Measurements from ENCODE around the gene EPHB2.

EPHB2 gene

DNA sequence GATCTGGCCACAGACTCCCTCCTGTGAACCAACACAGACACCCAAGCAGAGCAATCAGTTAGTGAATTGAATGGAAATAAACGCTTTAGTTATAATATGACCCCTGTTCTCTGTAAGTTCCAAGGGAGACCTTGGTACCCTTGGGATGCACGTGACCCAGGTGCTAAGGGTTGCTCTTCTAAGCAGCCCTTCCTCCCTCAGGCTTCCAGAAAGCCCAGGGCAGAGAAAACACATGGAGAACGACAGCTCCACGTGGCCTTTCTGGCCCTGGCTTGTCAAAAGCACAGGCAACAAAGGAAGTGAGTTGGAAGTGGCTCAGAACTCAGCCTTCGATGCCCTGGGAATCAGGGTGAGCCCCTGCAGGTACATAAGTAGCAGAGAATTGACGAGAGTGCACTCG lies 204.6 kb downstream of the EPHB2 start:
- H3K9me3 ChIP-seq (replicated peaks; ENCODE audit: insufficient read depth, low read length): no peaks in the 10 kb centered on the region
- H3K9me2 ChIP-seq (replicated peaks; ENCODE audit: insufficient read depth, low read length): no peaks in the 10 kb centered on the region
- H3K36me3 ChIP-seq (replicated peaks; ENCODE audit: insufficient read depth, low read length): no peaks in the 10 kb centered on the region
- H3K79me2 ChIP-seq (ENCODE audit: low read length): no peaks in the 10 kb centered on the region
- no peak overlapping the region for H2AFZ ChIP-seq (ENCODE audit: low read length)
- TF ChIP-seq, protein P1, sequence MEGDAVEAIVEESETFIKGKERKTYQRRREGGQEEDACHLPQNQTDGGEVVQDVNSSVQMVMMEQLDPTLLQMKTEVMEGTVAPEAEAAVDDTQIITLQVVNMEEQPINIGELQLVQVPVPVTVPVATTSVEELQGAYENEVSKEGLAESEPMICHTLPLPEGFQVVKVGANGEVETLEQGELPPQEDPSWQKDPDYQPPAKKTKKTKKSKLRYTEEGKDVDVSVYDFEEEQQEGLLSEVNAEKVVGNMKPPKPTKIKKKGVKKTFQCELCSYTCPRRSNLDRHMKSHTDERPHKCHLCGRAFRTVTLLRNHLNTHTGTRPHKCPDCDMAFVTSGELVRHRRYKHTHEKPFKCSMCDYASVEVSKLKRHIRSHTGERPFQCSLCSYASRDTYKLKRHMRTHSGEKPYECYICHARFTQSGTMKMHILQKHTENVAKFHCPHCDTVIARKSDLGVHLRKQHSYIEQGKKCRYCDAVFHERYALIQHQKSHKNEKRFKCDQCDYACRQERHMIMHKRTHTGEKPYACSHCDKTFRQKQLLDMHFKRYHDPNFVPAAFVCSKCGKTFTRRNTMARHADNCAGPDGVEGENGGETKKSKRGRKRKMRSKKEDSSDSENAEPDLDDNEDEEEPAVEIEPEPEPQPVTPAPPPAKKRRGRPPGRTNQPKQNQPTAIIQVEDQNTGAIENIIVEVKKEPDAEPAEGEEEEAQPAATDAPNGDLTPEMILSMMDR (IDR thresholded peaks at IDR 0.05; ENCODE audit: low read length): no peak
- TF ChIP-seq EZH2phosphoT487 (IDR thresholded peaks at IDR 0.05; ENCODE audit: low read length) (no peak), EZH2 (optimal IDR thresholded peaks at IDR 0.05; ENCODE audit: low read depth, low read length) (no peak)
- H3K4me3 ChIP-seq (ENCODE audit: low read length): no peak overlapping the region
- no peak overlapping the region for H3K27ac ChIP-seq (ENCODE audit: low read length)
- no peaks in the 10 kb centered on the region for H3K4me1 ChIP-seq (ENCODE audit: low read length)
- no peak for DNase-seq
- H3K9ac ChIP-seq (ENCODE audit: low read length): no peak overlapping the region
- H4K20me1 ChIP-seq (ENCODE audit: insufficient read depth, low read length): no peaks in the 10 kb centered on the region
- H3K4me2 ChIP-seq (ENCODE audit: low read depth, low read length): no peak overlapping the region
- no peaks in the 10 kb centered on the region for H3F3A ChIP-seq (ENCODE audit: insufficient read depth, low read length)
- peaks cover 92% of the 10 kb centered on the region for H3K27me3 ChIP-seq (replicated peaks; ENCODE audit: insufficient read depth, low read length)

DNA sequence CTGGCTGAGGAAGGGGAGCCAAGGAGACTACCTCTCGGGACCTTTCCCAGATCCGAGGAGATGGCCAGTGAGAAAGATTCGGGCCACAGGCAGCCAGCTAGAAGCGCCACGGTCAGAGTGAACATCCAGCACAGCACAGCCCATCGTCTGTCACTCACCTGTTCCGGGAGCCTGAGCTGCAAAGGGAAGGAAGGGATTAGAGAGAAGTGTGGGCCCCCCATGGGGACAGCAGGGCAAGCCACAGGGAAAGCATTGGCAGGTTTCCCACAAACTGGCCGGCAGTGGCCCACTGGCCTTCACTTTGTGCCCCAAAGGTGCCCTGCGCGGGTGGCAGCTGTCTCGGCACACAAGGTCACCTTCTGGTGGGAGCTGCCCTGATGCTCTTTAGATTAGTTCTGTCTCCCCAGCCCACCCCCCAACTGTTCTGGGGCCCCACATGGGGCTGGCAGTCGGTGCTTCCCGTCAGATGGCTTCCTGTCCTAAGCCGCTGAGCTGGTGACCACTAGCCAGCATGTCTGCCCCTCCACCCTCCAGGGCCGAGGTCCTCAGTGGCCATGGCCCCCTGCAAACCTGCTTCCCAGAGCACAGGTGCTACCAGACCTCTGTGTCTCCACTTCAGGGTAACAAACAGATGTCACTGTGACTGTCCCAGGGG lies 205.3 kb downstream of the EPHB2 start:
- no peak for DNase-seq
- H3K9ac ChIP-seq (ENCODE audit: low read length): no peak overlapping the region

DNA sequence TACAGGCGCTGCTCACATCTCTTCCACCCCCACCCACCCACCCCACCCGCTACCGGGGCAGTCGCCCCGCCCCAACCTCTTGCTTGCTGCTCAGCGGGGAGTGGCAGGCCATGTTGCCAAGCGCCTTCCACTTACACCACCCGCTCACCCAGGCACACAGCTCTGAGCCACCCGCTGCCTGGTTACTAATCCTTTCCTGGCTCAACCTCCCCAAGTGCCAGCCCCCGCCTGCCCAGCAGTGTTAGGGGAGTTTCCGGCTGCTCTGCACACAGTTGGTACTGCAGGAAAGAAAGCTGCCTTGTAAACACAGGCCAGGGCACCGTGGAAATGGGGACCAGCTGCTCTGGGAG lies 205.8 kb downstream of the EPHB2 start:
- Histone ChIP-seq H4K20me1 (ENCODE audit: insufficient read depth, low read length) (no peaks in the 10 kb centered on the region), H3F3A (ENCODE audit: insufficient read depth, low read length) (no peaks in the 10 kb centered on the region), H3K4me1 (ENCODE audit: low read length) (no peaks in the 10 kb centered on the region), H3K79me2 (ENCODE audit: low read length) (no peaks in the 10 kb centered on the region), H3K9me3 (replicated peaks; ENCODE audit: insufficient read depth, low read length) (no peaks in the 10 kb centered on the region), H2AFZ (ENCODE audit: low read length) (no peak overlapping the region), H3K27me3 (replicated peaks; ENCODE audit: insufficient read depth, low read length) (peaks cover 95% of the 10 kb centered on the region), H3K36me3 (replicated peaks; ENCODE audit: insufficient read depth, low read length) (no peaks in the 10 kb centered on the region), H3K9ac (ENCODE audit: low read length) (no peak overlapping the region), H3K27ac (ENCODE audit: low read length) (no peak overlapping the region), H3K4me3 (ENCODE audit: low read length) (no peak overlapping the region), H3K9me2 (replicated peaks; ENCODE audit: insufficient read depth, low read length) (no peaks in the 10 kb centered on the region), H3K4me2 (ENCODE audit: low read depth, low read length) (no peak overlapping the region)
- TF ChIP-seq EZH2phosphoT487 (IDR thresholded peaks at IDR 0.05; ENCODE audit: low read length): no peak
- TF ChIP-seq, protein P1 (IDR thresholded peaks at IDR 0.05; ENCODE audit: low read length): no peak
- TF ChIP-seq EZH2 (optimal IDR thresholded peaks at IDR 0.05; ENCODE audit: low read depth, low read length): no peak
- DNase-seq: no peak

More for the DNA sequence above, 205.3 kb downstream of the EPHB2 start:
- Histone ChIP-seq H3F3A (ENCODE audit: insufficient read depth, low read length) (no peaks in the 10 kb centered on the region), H3K9me2 (replicated peaks; ENCODE audit: insufficient read depth, low read length) (no peaks in the 10 kb centered on the region), H2AFZ (ENCODE audit: low read length) (no peak overlapping the region), H3K4me1 (ENCODE audit: low read length) (no peaks in the 10 kb centered on the region), H3K4me2 (ENCODE audit: low read depth, low read length) (no peak overlapping the region), H3K36me3 (replicated peaks; ENCODE audit: insufficient read depth, low read length) (no peaks in the 10 kb centered on the region), H3K27me3 (replicated peaks; ENCODE audit: insufficient read depth, low read length) (peaks cover 94% of the 10 kb centered on the region), H3K79me2 (ENCODE audit: low read length) (no peaks in the 10 kb centered on the region), H3K9me3 (replicated peaks; ENCODE audit: insufficient read depth, low read length) (no peaks in the 10 kb centered on the region), H3K27ac (ENCODE audit: low read length) (no peak overlapping the region), H4K20me1 (ENCODE audit: insufficient read depth, low read length) (no peaks in the 10 kb centered on the region), H3K4me3 (ENCODE audit: low read length) (no peak overlapping the region)
- TF ChIP-seq EZH2 (optimal IDR thresholded peaks at IDR 0.05; ENCODE audit: low read depth, low read length) (no peak), EZH2phosphoT487 (IDR thresholded peaks at IDR 0.05; ENCODE audit: low read length) (no peak)
- TF ChIP-seq, protein P1 (IDR thresholded peaks at IDR 0.05; ENCODE audit: low read length): no peak

Measured in MM.1S (cell line).